SK-N-SH treated with all-trans-retinoic acid at 6 μM for 48 hours (cell line): Measurements from ENCODE around the gene KIAA1671.

ENCODE experiments used
- ATAC-seq: fragments of 200-7000 bp; cut with Tn5 transposase; 3 replicates; pipeline ENCODE4 v1.9.1; 2020; ENCODE audit warnings: mild to moderate bottlenecking, moderate library complexity
- ARNTL ChIP-seq: fragments of 450-650 bp; formaldehyde crosslinking; IDR thresholded peaks from 2 replicates; pipeline ENCODE4 v1.5.0; 2020; ENCODE audit warnings: low read depth, mild to moderate bottlenecking, moderate library complexity, borderline replicate concordance
- BACH2 ChIP-seq: fragments of 250-450 bp; sonication (Bioruptor Pico); IDR thresholded peaks from 2 replicates; pipeline ENCODE4 v1.9.0; 2021; ENCODE audit warnings: mild to moderate bottlenecking, borderline replicate concordance
- CSDC2 ChIP-seq: fragments of 250-450 bp; sonication (Bioruptor Pico); IDR thresholded peaks from 2 replicates; pipeline ENCODE4 v1.5.0; 2020; ENCODE audit warnings: mild to moderate bottlenecking, moderate library complexity
- CSRNP3 ChIP-seq: fragments of 250-450 bp; sonication (Bioruptor Pico); IDR thresholded peaks from 2 replicates; pipeline ENCODE4 v1.5.1; 2021; ENCODE audit warnings: mild to moderate bottlenecking, moderate library complexity
- ESRRG ChIP-seq: fragments of 250-450 bp; sonication (Bioruptor Pico); IDR thresholded peaks from 2 replicates; pipeline ENCODE4 v1.6.1; 2021; ENCODE audit warnings: mild to moderate bottlenecking
- GLIS3 ChIP-seq: fragments of 250-450 bp; sonication (Bioruptor Pico); IDR thresholded peaks from 2 replicates; pipeline ENCODE4 v1.5.0; 2020; ENCODE audit warnings: mild to moderate bottlenecking, moderate library complexity
- ISL1 ChIP-seq: fragments of 250-450 bp; sonication (Bioruptor Pico); IDR thresholded peaks from 2 replicates; pipeline ENCODE4 v2.1.2; 2022; ENCODE audit warnings: mild to moderate bottlenecking, moderate library complexity
- PATZ1 ChIP-seq: fragments of 250-450 bp; sonication (Bioruptor Pico); IDR thresholded peaks from 2 replicates; pipeline ENCODE4 v1.8.0; 2020; ENCODE audit warnings: mild to moderate bottlenecking, moderate library complexity, borderline replicate concordance
- POU6F1 ChIP-seq: fragments of 250-450 bp; sonication (Bioruptor Pico); IDR thresholded peaks from 2 replicates; pipeline ENCODE4 v1.8.0; 2021; ENCODE audit warnings: low read depth, mild to moderate bottlenecking, moderate library complexity, borderline replicate concordance
- PPARA ChIP-seq: fragments of 250-450 bp; sonication (Bioruptor Pico); IDR thresholded peaks from 2 replicates; pipeline ENCODE4 v1.5.0; 2020; ENCODE audit warnings: mild to moderate bottlenecking, borderline replicate concordance
- RARB ChIP-seq: fragments of 250-450 bp; sonication (Bioruptor Pico); IDR thresholded peaks from 2 replicates; pipeline ENCODE4 v1.8.0; 2021; ENCODE audit warnings: mild to moderate bottlenecking, moderate library complexity
- SNAI2 ChIP-seq: fragments of 250-450 bp; sonication (Bioruptor Pico); IDR thresholded peaks from 2 replicates; pipeline ENCODE4 v1.5.0; 2020; ENCODE audit warnings: mild to moderate bottlenecking, moderate library complexity
- TCF4 ChIP-seq: fragments of 250-450 bp; sonication (Bioruptor Pico); IDR thresholded peaks from 2 replicates; pipeline ENCODE4 v1.8.0; 2021; ENCODE audit warnings: mild to moderate bottlenecking, moderate library complexity, borderline replicate concordance
- TOX ChIP-seq: fragments of 250-450 bp; sonication (Bioruptor Pico); IDR thresholded peaks from 2 replicates; pipeline ENCODE4 v1.8.0; 2021; ENCODE audit warnings: mild to moderate bottlenecking, moderate library complexity, borderline replicate concordance
- TSHZ2 ChIP-seq: fragments of 250-450 bp; sonication (Bioruptor Pico); IDR thresholded peaks from 2 replicates; pipeline ENCODE4 v1.5.0; 2020; ENCODE audit warnings: mild to moderate bottlenecking, moderate library complexity
- ZC3H10 ChIP-seq: fragments of 250-450 bp; sonication (Bioruptor Pico); IDR thresholded peaks from 2 replicates; pipeline ENCODE4 v1.5.1; 2021; ENCODE audit warnings: mild to moderate bottlenecking, moderate library complexity
- ZFP3 ChIP-seq: fragments of 250-450 bp; sonication (Bioruptor Pico); IDR thresholded peaks from 2 replicates; pipeline ENCODE4 v1.5.0; 2020; ENCODE audit warnings: mild to moderate bottlenecking, moderate library complexity
- ZFP30 ChIP-seq: fragments of 450-650 bp; formaldehyde crosslinking; IDR thresholded peaks from 2 replicates; pipeline ENCODE4 v1.5.0; 2022; ENCODE audit warnings: mild to moderate bottlenecking, moderate library complexity
- ZNF565 ChIP-seq: fragments of 450-650 bp; formaldehyde crosslinking; conservative IDR thresholded peaks from 2 replicates; pipeline ENCODE4 v1.5.0; 2020; ENCODE audit warnings: low read depth, mild to moderate bottlenecking, moderate library complexity
- ZNF70 ChIP-seq: fragments of 450-650 bp; formaldehyde crosslinking; IDR thresholded peaks from 2 replicates; pipeline ENCODE4 v1.5.0; 2020; ENCODE audit warnings: mild to moderate bottlenecking, moderate library complexity
- ZNF8 ChIP-seq: fragments of 450-650 bp; formaldehyde crosslinking; IDR thresholded peaks from 2 replicates; pipeline ENCODE4 v1.5.0; 2020; ENCODE audit warnings: mild to moderate bottlenecking, moderate library complexity

Gene KIAA1671

GRCh38 chr22:25134451-25134850, 181.9 kb downstream of the KIAA1671 start:
- no peak for ATAC-seq
- TF ChIP-seq ZNF8, result no peak
- TF ChIP-seq SNAI2 (CRISPR knock-in tag), result no peak
- TF ChIP-seq ZNF70 (CRISPR knock-in tag), result no peak
- TF ChIP-seq TCF4 (CRISPR knock-in tag), result no peak
- TF ChIP-seq ARNTL (CRISPR knock-in tag), result no peak
- TF ChIP-seq ZC3H10 (CRISPR knock-in tag), result no peak
- no peak for TF ChIP-seq ISL1
- no peak for TF ChIP-seq CSDC2 (CRISPR knock-in tag)
- TF ChIP-seq ZFP3, result no peak
- no peak for TF ChIP-seq CSRNP3 (CRISPR knock-in tag)
- TF ChIP-seq ESRRG (CRISPR knock-in tag), result no peak
- TF ChIP-seq TOX (CRISPR knock-in tag), result no peak
- TF ChIP-seq TSHZ2 (CRISPR knock-in tag), result no peak
- no peak for TF ChIP-seq PATZ1
- TF ChIP-seq POU6F1 (CRISPR knock-in tag), result no peak
- no peak for TF ChIP-seq ZNF565
- TF ChIP-seq PPARA (CRISPR knock-in tag), result no peak
- no peak for TF ChIP-seq ZFP30
- no peak for TF ChIP-seq GLIS3 (CRISPR knock-in tag)
- no peak for TF ChIP-seq RARB (CRISPR knock-in tag)

GRCh38 chr22:25136953-25137576, 184.5 kb downstream of the KIAA1671 start:
- TF ChIP-seq ZNF565 (no peak), ZFP30 (no peak), ZNF8 (no peak), ISL1 (no peak), RARB (CRISPR knock-in tag) (no peak), TCF4 (CRISPR knock-in tag) (no peak)

GRCh38 chr22:25137577-25138525, 185.3 kb downstream of the KIAA1671 start:
- peak; percentile 45 for ATAC-seq
- TF ChIP-seq ZFP3 (no peak), ZNF8 (no peak), RARB (CRISPR knock-in tag) (no peak), ISL1 (no peak), TOX (CRISPR knock-in tag) (no peak), BACH2 (CRISPR knock-in tag) (no peak), CSDC2 (CRISPR knock-in tag) (no peak), ZNF565 (no peak)

More at GRCh38 chr22:25136953-25137576, 184.5 kb downstream of the KIAA1671 start:
- no peak for ATAC-seq
